OCI-LY1 (cell line): Measurements from ENCODE around the gene SMYD5.

Experiments
- H2AFZ ChIP-seq: fragments of 200-600 bp; sonication (generic), shearing (Covaris generic); 2 replicates; pipeline ENCODE4 v1.6.0; 2014; ENCODE audit warnings: antibody characterized with exemption, mild to moderate bottlenecking, low read length
- H3F3A ChIP-seq: fragments of 200-600 bp; sonication (generic), shearing (Covaris generic); 2 replicates; pipeline ENCODE4 v1.6.0; 2014; ENCODE audit warnings: mild to moderate bottlenecking, antibody characterized with exemption, low read length, moderate library complexity; ENCODE audit not compliant: insufficient read depth
- H3K27ac ChIP-seq: fragments of 200-600 bp; sonication (generic); 2 replicates; pipeline ENCODE4 v1.5.1; 2014; ENCODE audit warnings: low read length, mixed run types, mild to moderate bottlenecking, low read depth; ENCODE audit not compliant: poor library complexity, severe bottlenecking
- H3K27me3 ChIP-seq: fragments of 200-600 bp; sonication (generic); 2 replicates; pipeline ENCODE4 v1.6.0; 2014; ENCODE audit warnings: antibody characterized with exemption, mild to moderate bottlenecking, low read length, moderate library complexity; ENCODE audit not compliant: insufficient read depth
- H3K36me3 ChIP-seq: fragments of 200-600 bp; sonication (generic); 2 replicates; pipeline ENCODE4 v1.6.1; 2014; ENCODE audit warnings: mild to moderate bottlenecking, antibody characterized with exemption, low read length, moderate library complexity, mixed read lengths; ENCODE audit not compliant: insufficient read depth
- H3K4me1 ChIP-seq: fragments of 200-600 bp; sonication (generic); 2 replicates; pipeline ENCODE4 v1.5.1; 2014; ENCODE audit warnings: mild to moderate bottlenecking, low read length, moderate library complexity; ENCODE audit not compliant: insufficient read depth, severe bottlenecking
- H3K4me2 ChIP-seq: fragments of 200-600 bp; sonication (generic), shearing (Covaris generic); 2 replicates; pipeline ENCODE4 v1.6.1; 2014; ENCODE audit warnings: low read length
- H3K4me3 ChIP-seq: fragments of 200-600 bp; sonication (generic); 2 replicates; pipeline ENCODE4 v1.5.1; 2014; ENCODE audit warnings: low read length, low read depth, mild to moderate bottlenecking, mixed read lengths; ENCODE audit not compliant: poor library complexity, severe bottlenecking
- H3K79me2 ChIP-seq: fragments of 200-600 bp; shearing (Covaris generic); 2 replicates; pipeline ENCODE4 v1.6.1; 2016; ENCODE audit warnings: mixed run types, low read length, mixed read lengths; ENCODE audit not compliant: insufficient read depth
- H3K9ac ChIP-seq: fragments of 200-600 bp; sonication (generic), shearing (Covaris generic); 2 replicates; pipeline ENCODE4 v1.6.1; 2014; ENCODE audit warnings: mild to moderate bottlenecking, low read length, mixed read lengths
- H3K9me2 ChIP-seq: fragments of 200-600 bp; sonication (generic), shearing (Covaris generic); 2 replicates; pipeline ENCODE4 v1.6.1; 2014; ENCODE audit warnings: low read depth, mild to moderate bottlenecking, low read length, mixed read lengths
- H3K9me3 ChIP-seq: fragments of 200-600 bp; shearing (Covaris generic); 2 replicates; pipeline ENCODE4 v1.6.1; 2014; ENCODE audit warnings: low read length, mixed read lengths
- H4K20me1 ChIP-seq: fragments of 200-600 bp; sonication (generic), shearing (Covaris generic); 2 replicates; pipeline ENCODE4 v1.6.0; 2016; ENCODE audit warnings: mild to moderate bottlenecking, low read length; ENCODE audit not compliant: insufficient read depth
- EZH2 ChIP-seq: fragments of 200-600 bp; sonication (generic), shearing (Covaris generic); IDR thresholded peaks from 2 replicates; pipeline ENCODE4 v1.8.0; 2017; ENCODE audit warnings: borderline replicate concordance, mixed run types, mild to moderate bottlenecking, antibody characterized with exemption, low read length, moderate library complexity, mixed read lengths
- TF ChIP-seq, protein P1 (sequence below): fragments of 200-600 bp; sonication (generic), shearing (Covaris generic); IDR thresholded peaks from 2 replicates; pipeline ENCODE4 v1.5.1; 2017; ENCODE audit warnings: mild to moderate bottlenecking, antibody characterized with exemption, low read length, moderate library complexity, mixed read lengths

The SMYD5 gene

DNA sequence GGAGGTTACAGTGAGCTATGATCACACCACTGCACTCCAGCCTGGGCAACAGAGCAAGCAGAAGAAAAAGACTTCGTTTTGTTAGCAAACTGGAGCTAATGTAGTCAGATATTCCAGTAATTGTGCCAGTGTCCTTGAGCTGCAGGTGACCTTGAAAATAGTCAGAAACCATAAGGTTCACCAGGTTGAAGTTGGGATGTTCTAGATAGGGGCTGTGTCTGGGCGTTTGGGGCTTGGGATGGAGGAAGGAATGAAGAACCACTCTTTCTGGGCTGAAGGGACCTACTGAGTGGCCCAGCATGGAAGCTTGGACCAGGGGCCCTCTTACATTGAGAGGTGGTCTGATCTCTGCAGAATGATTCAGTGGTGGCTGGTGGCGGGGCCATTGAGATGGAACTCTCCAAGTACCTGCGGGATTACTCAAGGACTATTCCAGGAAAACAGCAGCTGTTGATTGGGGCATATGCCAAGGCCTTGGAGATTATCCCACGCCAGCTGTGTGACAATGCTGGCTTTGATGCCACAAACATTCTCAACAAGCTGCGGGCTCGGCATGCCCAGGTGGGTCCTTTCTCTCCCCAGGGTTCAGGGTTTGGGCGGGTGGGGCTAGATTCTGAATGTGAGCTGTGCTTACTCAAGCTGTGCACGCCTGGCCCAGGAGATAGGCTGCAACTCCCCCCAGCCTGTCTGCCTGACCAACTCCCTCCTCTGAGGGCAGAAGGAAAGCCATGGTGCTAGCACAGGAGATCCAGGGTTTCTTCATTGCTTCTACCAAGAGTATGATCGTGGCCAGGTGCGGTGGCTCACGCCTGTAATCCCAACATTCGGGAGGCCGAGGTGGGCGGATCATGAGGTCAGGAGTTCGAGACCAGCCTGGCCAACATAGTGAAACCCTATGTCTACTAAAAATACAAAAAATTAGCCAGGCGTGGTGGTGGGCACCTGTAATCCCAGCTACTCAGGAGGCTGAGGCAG, 37.1 kb downstream of the SMYD5 start:
- H3K36me3 ChIP-seq = peaks cover 99% of the 10 kb centered on the region
- no peak overlapping the region for H3K4me3 ChIP-seq
- H2AFZ ChIP-seq = no peak overlapping the region
- H3K4me2 ChIP-seq = no peak overlapping the region
- H3K27me3 ChIP-seq = no peaks in the 10 kb centered on the region
- TF ChIP-seq, protein P1, sequence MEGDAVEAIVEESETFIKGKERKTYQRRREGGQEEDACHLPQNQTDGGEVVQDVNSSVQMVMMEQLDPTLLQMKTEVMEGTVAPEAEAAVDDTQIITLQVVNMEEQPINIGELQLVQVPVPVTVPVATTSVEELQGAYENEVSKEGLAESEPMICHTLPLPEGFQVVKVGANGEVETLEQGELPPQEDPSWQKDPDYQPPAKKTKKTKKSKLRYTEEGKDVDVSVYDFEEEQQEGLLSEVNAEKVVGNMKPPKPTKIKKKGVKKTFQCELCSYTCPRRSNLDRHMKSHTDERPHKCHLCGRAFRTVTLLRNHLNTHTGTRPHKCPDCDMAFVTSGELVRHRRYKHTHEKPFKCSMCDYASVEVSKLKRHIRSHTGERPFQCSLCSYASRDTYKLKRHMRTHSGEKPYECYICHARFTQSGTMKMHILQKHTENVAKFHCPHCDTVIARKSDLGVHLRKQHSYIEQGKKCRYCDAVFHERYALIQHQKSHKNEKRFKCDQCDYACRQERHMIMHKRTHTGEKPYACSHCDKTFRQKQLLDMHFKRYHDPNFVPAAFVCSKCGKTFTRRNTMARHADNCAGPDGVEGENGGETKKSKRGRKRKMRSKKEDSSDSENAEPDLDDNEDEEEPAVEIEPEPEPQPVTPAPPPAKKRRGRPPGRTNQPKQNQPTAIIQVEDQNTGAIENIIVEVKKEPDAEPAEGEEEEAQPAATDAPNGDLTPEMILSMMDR = no peak
- no peak for TF ChIP-seq EZH2
- no peaks in the 10 kb centered on the region for H3K79me2 ChIP-seq
- no peaks in the 10 kb centered on the region for H3K4me1 ChIP-seq
- no peaks in the 10 kb centered on the region for H4K20me1 ChIP-seq
- H3K27ac ChIP-seq = no peak overlapping the region
- H3F3A ChIP-seq = peaks cover 7% of the 10 kb centered on the region
- no peaks in the 10 kb centered on the region for H3K9me3 ChIP-seq
- no peak overlapping the region for H3K9ac ChIP-seq
- no peaks in the 10 kb centered on the region for H3K9me2 ChIP-seq

DNA sequence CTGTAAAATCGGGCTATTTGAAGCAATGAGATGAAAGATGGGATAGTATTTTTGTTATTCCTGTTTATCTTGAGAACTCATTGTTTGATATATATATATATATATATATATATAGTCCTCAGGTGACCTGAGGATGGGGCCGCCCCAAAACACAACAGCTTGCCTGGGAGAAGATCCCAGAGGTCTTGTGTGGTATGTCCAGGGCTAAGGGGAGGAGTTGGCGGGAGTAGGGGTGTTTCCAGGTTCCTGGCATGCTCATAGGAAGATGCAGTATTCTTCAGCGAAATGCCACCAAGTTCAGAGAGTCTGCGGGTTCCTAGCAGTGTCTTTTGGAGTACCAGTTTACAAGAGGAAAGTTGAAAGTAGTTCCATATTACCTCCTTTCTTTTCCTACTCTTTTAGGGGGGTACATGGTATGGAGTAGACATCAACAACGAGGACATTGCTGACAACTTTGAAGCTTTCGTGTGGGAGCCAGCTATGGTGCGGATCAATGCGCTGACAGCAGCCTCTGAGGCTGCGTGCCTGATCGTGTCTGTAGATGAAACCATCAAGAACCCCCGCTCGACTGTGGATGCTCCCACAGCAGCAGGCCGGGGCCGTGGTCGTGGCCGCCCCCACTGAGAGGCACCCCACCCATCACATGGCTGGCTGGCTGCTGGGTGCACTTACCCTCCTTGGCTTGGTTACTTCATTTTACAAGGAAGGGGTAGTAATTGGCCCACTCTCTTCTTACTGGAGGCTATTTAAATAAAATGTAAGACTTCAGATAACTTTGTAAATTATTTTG, 38.4 kb downstream of the SMYD5 start:
- Histone ChIP-seq H3K4me3 (no peak overlapping the region), H3K9me3 (no peaks in the 10 kb centered on the region), H3F3A (peaks cover 7% of the 10 kb centered on the region), H3K4me2 (no peak overlapping the region), H4K20me1 (no peaks in the 10 kb centered on the region), H3K27me3 (no peaks in the 10 kb centered on the region), H2AFZ (no peak overlapping the region), H3K27ac (no peak overlapping the region), H3K4me1 (no peaks in the 10 kb centered on the region), H3K36me3 (peaks cover 93% of the 10 kb centered on the region), H3K79me2 (no peaks in the 10 kb centered on the region), H3K9me2 (no peaks in the 10 kb centered on the region), H3K9ac (no peak overlapping the region)
- TF ChIP-seq, protein P1 = no peak
- no peak for TF ChIP-seq EZH2

DNA sequence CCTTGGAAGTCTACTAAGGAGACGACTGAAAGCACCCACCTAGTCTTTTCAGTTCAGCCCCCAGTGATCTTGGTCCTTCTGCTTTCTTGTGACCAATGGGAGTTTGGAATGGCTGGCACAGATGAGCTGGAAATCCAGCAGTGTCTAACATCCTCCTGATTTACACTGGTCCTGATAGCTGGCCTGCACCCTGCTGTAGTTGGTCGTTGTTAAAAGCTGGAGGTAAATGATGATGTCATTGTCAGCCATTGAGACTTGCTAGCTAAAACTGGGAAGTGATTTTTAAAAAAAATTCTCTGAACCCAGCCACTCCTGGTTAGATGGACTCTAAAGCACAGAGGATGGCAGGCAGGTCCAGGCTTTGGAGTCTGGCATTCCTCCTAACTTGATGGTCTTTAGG, 39.4 kb downstream of the SMYD5 start:
- no peak for TF ChIP-seq EZH2
- TF ChIP-seq, protein P1 = no peak
- Histone ChIP-seq H2AFZ (no peak overlapping the region), H3K4me3 (no peak overlapping the region), H3K27ac (peak overlapping the region; percentile 53), H3K4me1 (no peaks in the 10 kb centered on the region), H3K79me2 (no peaks in the 10 kb centered on the region), H3K9me2 (no peaks in the 10 kb centered on the region), H3K4me2 (no peak overlapping the region), H3K27me3 (no peaks in the 10 kb centered on the region), H3F3A (peaks cover 7% of the 10 kb centered on the region), H3K36me3 (peaks cover 92% of the 10 kb centered on the region), H3K9ac (no peak overlapping the region), H3K9me3 (no peaks in the 10 kb centered on the region), H4K20me1 (no peaks in the 10 kb centered on the region)
